ENCODE results near the gene MCF2L2. TPM values are rescaled to one million over a fixed set of nuclear protein-coding genes. Genes with fewer than 3 reads are reported as not detected.
"Not testable (repeated sequence)": the region's sequence is repeated elsewhere in the genome, so short reads cannot be mapped to it uniquely, and the experiment has no call there.

The MCF2L2 gene
- total RNA-seq, 1 donor from 2014 or later: 0.64 TPM

GRCh38 chr3:183247011-183247589, 181.3 kb downstream of the MCF2L2 start:
- no peak for DNase-seq (ENCODE audit: low read depth)

- no peak for DNase-seq (ENCODE audit: low read depth)
Observed at GRCh38 chr3:183244981-183245476, 183.4 kb downstream of the MCF2L2 start.

GRCh38 chr3:183244219-183244618, 184.2 kb downstream of the MCF2L2 start:
- peak; percentile 23 for DNase-seq (ENCODE audit: low read depth)

GRCh38 chr3:183242431-183242830, 186.0 kb downstream of the MCF2L2 start:
- DNase-seq (ENCODE audit: low read depth): no peak

GRCh38 chr3:183239046-183239445, 189.4 kb downstream of the MCF2L2 start:
- no peak for DNase-seq (ENCODE audit: low read depth)

GRCh38 chr3:183233966-183234365, 194.5 kb downstream of the MCF2L2 start:
- DNase-seq (ENCODE audit: low read depth): no peak

GRCh38 chr3:183230826-183231225, 197.6 kb downstream of the MCF2L2 start:
- no peak for DNase-seq (ENCODE audit: low read depth)

GRCh38 chr3:183230251-183230650, 198.2 kb downstream of the MCF2L2 start:
- not testable (repeated sequence) for DNase-seq (ENCODE audit: low read depth)

GRCh38 chr3:183229178-183229577, 199.2 kb downstream of the MCF2L2 start:
- DNase-seq (ENCODE audit: low read depth): no peak

GRCh38 chr3:183227586-183227985, 200.8 kb downstream of the MCF2L2 start:
- DNase-seq (ENCODE audit: low read depth): no peak

- DNase-seq (ENCODE audit: low read depth): no peak
Observed at GRCh38 chr3:183226333-183226890, 202.0 kb downstream of the MCF2L2 start.

GRCh38 chr3:183224180-183224970, 204.0 kb downstream of the MCF2L2 start:
- no peak for DNase-seq (ENCODE audit: low read depth)

GRCh38 chr3:183222631-183223235, 205.7 kb downstream of the MCF2L2 start:
- no peak for DNase-seq (ENCODE audit: low read depth)

- peak; percentile 5 for DNase-seq (ENCODE audit: low read depth)
Observed at GRCh38 chr3:183220828-183221227, 207.6 kb downstream of the MCF2L2 start.

GRCh38 chr3:183218826-183219225, 209.6 kb downstream of the MCF2L2 start:
- no peak for DNase-seq (ENCODE audit: low read depth)

- no peak for DNase-seq (ENCODE audit: low read depth)
Observed at GRCh38 chr3:183217548-183218332, 210.7 kb downstream of the MCF2L2 start.

GRCh38 chr3:183215591-183216202, 212.7 kb downstream of the MCF2L2 start:
- no peak for DNase-seq (ENCODE audit: low read depth)

- no peak for DNase-seq (ENCODE audit: low read depth)
Observed at GRCh38 chr3:183214277-183214612, 214.2 kb downstream of the MCF2L2 start.

- DNase-seq (ENCODE audit: low read depth): no peak
Observed at GRCh38 chr3:183213415-183214276, 214.8 kb downstream of the MCF2L2 start.

- no peak for DNase-seq (ENCODE audit: low read depth)
Observed at GRCh38 chr3:183212565-183212964, 215.9 kb downstream of the MCF2L2 start.
